ENCODE measurements around the gene APOBEC3B. TPM values are rescaled to one million over a fixed set of nuclear protein-coding genes. Genes with fewer than 3 reads are reported as not detected.
"Not testable (repeated sequence)": the region's sequence is repeated elsewhere in the genome, so short reads cannot be mapped to it uniquely, and the experiment has no call there.

The APOBEC3B gene
- total and polyA plus RNA-seq, 2 experiments from 2014 or later, result 4.1 to 10.6 TPM

DNA sequence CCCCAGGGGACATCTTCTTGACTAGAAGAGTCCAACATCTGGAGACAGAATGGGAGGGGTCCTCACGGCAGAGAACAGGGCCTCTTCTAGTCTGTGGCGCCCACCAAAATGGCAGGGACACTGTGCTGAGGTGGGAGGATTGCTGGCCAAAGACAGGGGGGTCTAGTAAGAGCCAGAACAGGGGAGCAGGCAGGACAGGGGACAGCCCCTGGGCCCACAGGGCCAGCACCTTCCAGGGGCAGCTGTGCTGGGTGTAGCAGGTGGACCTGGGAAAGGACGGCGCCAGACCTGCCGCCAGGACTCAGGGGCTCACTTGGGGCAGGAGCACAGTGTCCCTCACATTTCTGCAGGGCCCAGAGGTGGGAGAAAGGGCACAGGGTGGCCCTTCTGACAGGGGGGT, 25.6 kb upstream of the APOBEC3B start:
- Histone ChIP-seq H3K9me3 (ENCODE audit: low read depth) (no peaks in the 10 kb centered on the region), H3K27me3 (replicated peaks; ENCODE audit: insufficient read depth) (peaks cover 33% of the 10 kb centered on the region), H3K27ac (no peak overlapping the region), H3F3A (ENCODE audit: insufficient read depth) (no peaks in the 10 kb centered on the region), H3K4me2 (ENCODE audit: unreplicated experiment) (no peak overlapping the region), H3K36me3 (ENCODE audit: low read depth) (no peaks in the 10 kb centered on the region), H4K20me1 (ENCODE audit: insufficient read depth) (no peaks in the 10 kb centered on the region), H3K4me1 (ENCODE audit: insufficient read depth) (no peaks in the 10 kb centered on the region), H2AFZ (no peak overlapping the region), H3K4me3 (no peak overlapping the region), H3K79me2 (ENCODE audit: insufficient read depth) (no peaks in the 10 kb centered on the region), H3K9me2 (ENCODE audit: insufficient read depth) (no peaks in the 10 kb centered on the region), H3K9ac (no peak overlapping the region)
- WGBS, 2 experiments (ENCODE audit: low coverage in 1 of 2, low lambda C conversion rate in 2 of 2, missing lambda C conversion rate in 2 of 2), result 52 to 56% methylated on average over 5 of the region's 5 CpGs
- DNase-seq, result no peak
- in situ Hi-C loops (cut with MboI), result no loop called here
- no peak for TF ChIP-seq EZH2phosphoT487 (IDR thresholded peaks at IDR 0.05; ENCODE audit: insufficient read depth, low read depth)
- TF ChIP-seq EZH2 (IDR thresholded peaks at IDR 0.05; ENCODE audit: insufficient read depth, poor library complexity, severe bottlenecking), result no peak

DNA sequence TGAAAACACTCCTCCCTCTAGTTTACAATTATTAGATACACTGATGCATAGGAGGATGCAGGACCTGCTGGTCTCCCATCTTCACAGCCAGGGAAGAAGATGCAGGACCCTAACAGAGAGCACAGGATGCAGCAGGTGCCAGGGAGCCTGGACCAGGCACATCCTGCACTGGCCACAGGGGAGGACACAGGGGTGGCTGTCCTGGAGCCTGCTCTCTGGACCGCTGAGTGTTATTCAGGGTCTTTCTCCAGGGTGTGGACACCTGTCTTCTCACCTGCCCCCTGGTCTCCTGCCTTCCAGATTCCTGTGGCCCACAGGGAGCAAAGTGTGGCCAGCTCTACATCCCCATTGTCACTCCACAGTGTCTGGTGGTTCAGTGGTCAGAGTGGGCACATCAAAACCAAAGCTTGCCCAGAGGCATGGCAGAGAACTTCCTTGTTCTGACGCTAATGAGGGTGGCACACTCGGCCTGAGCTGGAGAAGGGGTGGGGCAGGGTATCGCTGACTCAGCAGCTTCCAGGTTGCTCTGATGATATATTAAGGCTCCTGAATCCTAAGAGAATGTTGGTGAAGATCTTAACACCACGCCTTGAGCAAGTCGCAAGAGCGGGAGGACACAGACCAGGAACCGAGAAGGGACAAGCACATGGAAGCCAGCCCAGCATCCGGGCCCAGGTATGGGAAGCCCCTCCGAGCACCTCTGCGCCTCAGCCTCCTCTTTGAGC, 24.9 kb upstream of the APOBEC3B start, which contains the start of gene APOBEC3A:
APOBEC3A (plus strand) TSS at position 564 of the 725 bp plus-strand sequence; CDS start at position 647, 83 bp downstream.
- Histone ChIP-seq H3K9me2 (ENCODE audit: insufficient read depth) (no peaks in the 10 kb centered on the region), H3K27me3 (replicated peaks; ENCODE audit: insufficient read depth) (peaks cover 26% of the 10 kb centered on the region), H3K36me3 (ENCODE audit: low read depth) (no peaks in the 10 kb centered on the region), H3K4me3 (no peak within 1 kb of the TSS), H2AFZ (no peak within 1 kb of the TSS), H3K9ac (no peak within 1 kb of the TSS), H3K79me2 (ENCODE audit: insufficient read depth) (no peaks in the 10 kb centered on the region), H3K4me1 (ENCODE audit: insufficient read depth) (no peaks in the 10 kb centered on the region), H3K9me3 (ENCODE audit: low read depth) (no peaks in the 10 kb centered on the region), H3K4me2 (ENCODE audit: unreplicated experiment) (no peak within 1 kb of the TSS), H3F3A (ENCODE audit: insufficient read depth) (no peaks in the 10 kb centered on the region), H3K27ac (no peak within 1 kb of the TSS), H4K20me1 (ENCODE audit: insufficient read depth) (no peaks in the 10 kb centered on the region)
- TF ChIP-seq EZH2 (IDR thresholded peaks at IDR 0.05; ENCODE audit: insufficient read depth, poor library complexity, severe bottlenecking) (no peak), EZH2phosphoT487 (IDR thresholded peaks at IDR 0.05; ENCODE audit: insufficient read depth, low read depth) (no peak)
- in situ Hi-C loops (cut with MboI), result no loop called here
- no peak for DNase-seq
- 69 to 79% methylated on average over 11 of the region's 11 CpGs for WGBS, 2 experiments (ENCODE audit: low coverage in 1 of 2, low lambda C conversion rate in 2 of 2, missing lambda C conversion rate in 2 of 2)

DNA sequence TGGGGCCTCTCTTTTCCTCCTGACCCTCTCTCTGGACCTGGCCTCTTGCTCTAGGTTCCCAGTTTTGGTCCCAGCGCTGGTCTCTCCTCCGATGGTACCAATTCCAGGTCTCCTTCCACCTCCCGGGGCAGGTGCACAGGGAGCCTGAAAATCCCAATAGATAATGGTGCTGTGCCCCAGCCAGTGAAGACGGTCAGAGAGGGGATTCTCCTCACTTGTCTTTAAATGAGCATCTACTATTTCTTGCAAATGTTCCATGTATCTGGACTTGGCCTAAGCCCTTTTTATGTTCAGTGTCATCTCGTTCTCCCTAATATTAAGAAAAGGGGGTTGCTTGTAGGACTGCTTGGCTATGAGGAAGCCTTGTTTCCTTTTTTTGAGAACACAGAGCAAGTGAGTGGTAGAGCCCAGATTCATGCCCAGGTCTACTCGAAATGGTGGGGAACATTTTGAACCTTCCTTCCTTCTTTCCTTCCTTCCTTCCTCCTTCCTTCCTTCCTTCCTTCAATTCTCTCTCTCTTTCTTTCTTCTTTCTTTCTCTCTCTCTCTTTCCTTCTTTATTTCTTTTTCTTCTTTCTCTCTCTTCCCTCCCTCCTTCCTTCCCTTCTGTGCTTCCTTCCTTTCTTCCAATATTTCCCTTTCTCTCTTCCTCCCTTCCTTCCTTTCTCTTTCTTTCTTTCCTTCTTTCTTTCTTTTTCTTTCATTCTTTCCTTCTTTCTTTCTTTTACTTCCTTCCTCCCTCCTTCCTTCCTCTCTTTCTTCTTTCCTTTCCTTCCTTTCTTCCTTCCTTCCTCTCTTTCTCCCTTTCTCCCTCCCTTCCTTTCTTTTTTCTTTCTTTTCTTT, 24.1 kb upstream of the APOBEC3B start:
- H3K79me2 ChIP-seq (ENCODE audit: insufficient read depth), result no peaks in the 10 kb centered on the region
- no peaks in the 10 kb centered on the region for H3K4me1 ChIP-seq (ENCODE audit: insufficient read depth)
- H4K20me1 ChIP-seq (ENCODE audit: insufficient read depth), result no peaks in the 10 kb centered on the region
- no peaks in the 10 kb centered on the region for H3K9me2 ChIP-seq (ENCODE audit: insufficient read depth)
- H3K27ac ChIP-seq, result no peak overlapping the region
- H3K9ac ChIP-seq, result no peak overlapping the region
- no peak for TF ChIP-seq EZH2phosphoT487 (IDR thresholded peaks at IDR 0.05; ENCODE audit: insufficient read depth, low read depth)
- TF ChIP-seq EZH2 (IDR thresholded peaks at IDR 0.05; ENCODE audit: insufficient read depth, poor library complexity, severe bottlenecking), result no peak
- no peaks in the 10 kb centered on the region for H3K9me3 ChIP-seq (ENCODE audit: low read depth)
- H3F3A ChIP-seq (ENCODE audit: insufficient read depth), result no peaks in the 10 kb centered on the region
- peaks cover 22% of the 10 kb centered on the region for H3K27me3 ChIP-seq (replicated peaks; ENCODE audit: insufficient read depth)
- no peak for DNase-seq
- H3K4me2 ChIP-seq (ENCODE audit: unreplicated experiment), result no peak overlapping the region
- no peaks in the 10 kb centered on the region for H3K36me3 ChIP-seq (ENCODE audit: low read depth)
- no peak overlapping the region for H2AFZ ChIP-seq
- WGBS, 2 experiments (ENCODE audit: low coverage in 1 of 2, low lambda C conversion rate in 2 of 2, missing lambda C conversion rate in 2 of 2), result 58 to 60% methylated on average over 6 of the region's 6 CpGs
- H3K4me3 ChIP-seq, result no peak overlapping the region
- in situ Hi-C loops (cut with MboI), result no loop called here

DNA sequence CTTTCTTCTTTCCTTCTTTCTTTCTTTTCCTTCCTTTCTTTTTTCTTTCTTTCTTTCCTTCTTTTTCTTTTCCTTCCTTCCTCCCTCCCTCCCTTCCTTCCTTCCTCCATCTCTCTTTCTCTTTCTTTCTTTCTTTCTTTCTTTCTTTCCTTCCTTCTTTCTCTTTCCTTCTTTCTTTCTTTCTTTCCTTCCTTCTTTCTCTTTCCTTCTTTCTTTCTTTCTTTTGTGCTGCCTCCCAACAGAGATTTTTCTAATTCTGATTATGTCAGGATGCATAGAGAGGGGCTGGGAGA, 23.6 kb upstream of the APOBEC3B start:
- H3K9me2 ChIP-seq (ENCODE audit: insufficient read depth); H3K27ac ChIP-seq; H3K4me2 ChIP-seq (ENCODE audit: unreplicated experiment); H2AFZ ChIP-seq; H3K9ac ChIP-seq; H3K36me3 ChIP-seq (ENCODE audit: low read depth); H3K79me2 ChIP-seq (ENCODE audit: insufficient read depth); in situ Hi-C loops (cut with MboI); DNase-seq; H3K4me3 ChIP-seq; H3K4me1 ChIP-seq (ENCODE audit: insufficient read depth); H4K20me1 ChIP-seq (ENCODE audit: insufficient read depth); H3F3A ChIP-seq (ENCODE audit: insufficient read depth); H3K9me3 ChIP-seq (ENCODE audit: low read depth): not testable (repeated sequence)
- peaks cover 16% of the 10 kb centered on the region for H3K27me3 ChIP-seq (replicated peaks; ENCODE audit: insufficient read depth)

Data from GM23248 (cell line).